NCI-H526 (cell line): Measurements from ENCODE around the gene HECTD4.
"Not testable (repeated sequence)": the region's sequence is repeated elsewhere in the genome, so short reads cannot be mapped to it uniquely, and the experiment has no call there.

ENCODE experiments used
- DNase-seq, 2 experiments: peaks; one replicate each; lab custom pipeline; 2025; lab: John Stamatoyannopoulos, UW

Gene HECTD4

DNA sequence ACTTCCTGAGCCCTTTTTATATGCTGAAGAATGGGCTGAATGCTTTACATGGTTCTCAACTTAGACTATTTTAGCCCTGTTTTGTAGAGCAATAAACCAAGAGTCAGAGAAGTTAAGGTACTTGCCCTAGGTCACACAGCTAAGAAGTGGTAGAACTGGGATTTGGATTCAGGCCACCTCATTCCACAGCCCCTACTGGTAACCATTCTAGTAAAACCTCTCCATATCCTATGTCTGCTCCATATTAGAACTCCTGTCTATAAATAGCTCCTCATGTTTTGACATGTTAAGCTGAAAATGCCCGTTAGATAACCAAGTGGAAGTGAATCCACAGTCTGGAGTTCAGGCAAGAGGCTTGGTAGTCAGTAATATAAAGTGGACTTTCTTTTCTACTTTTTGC lies 111.6 kb downstream of the HECTD4 start:
- DNase-seq = no peak

DNA sequence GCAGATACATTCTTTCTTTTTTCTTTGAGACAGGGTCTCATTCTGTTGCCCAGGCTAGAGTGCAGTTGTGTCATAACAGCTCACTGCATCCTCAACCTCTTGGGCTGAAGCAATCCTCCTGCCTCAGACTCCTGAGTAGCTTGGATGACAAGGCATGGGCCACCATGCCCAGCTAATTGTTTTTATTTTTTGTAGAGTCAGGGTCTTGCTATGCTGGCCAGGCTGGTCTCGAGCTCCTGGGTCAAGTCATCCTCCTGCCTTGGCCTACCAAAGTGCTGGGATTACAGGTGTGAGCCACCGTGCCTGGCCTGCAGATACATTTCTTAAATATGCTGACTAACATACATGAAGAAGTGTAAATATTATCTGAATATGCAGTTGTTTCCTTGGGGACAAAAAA lies 115.8 kb downstream of the HECTD4 start:
- DNase-seq = no peak

DNA sequence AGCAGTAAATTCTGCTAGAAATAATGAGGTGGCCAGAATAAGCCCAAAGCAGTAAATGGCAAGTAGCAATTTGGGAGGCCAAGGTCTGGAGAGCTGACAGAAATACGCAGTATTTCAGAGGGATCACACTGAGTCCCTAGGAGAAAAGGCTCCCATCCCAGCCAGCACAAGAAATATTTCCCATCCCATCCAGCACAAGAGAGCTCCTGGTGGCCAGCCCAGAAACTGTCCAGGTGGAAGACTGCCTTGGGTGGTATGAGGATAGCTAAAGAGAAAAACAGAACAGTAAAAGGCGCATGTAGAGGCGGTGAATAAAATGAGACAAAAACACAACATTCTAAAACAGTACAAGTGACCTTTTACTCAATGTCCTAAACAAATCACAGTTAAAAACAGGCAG lies 120.7 kb downstream of the HECTD4 start:
- no peak for DNase-seq

DNA sequence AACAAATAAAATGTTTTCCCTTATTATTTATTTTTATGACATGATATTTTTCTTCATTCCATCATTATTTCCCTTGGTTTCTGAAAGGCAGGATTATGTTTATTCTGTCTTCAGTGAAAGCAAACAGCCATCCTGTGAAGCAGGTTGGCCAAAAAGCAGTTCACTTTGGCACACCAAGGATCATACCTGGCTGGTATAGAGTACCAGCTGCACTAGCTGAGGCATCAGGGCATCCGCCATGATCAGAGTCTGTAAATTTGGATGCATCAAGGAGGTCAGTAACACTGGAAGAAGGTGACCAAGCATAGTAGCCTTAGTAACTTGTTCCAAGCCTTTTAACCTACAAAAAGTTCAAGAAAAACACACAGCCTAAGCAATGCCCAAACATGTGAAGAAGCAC lies 123.3 kb downstream of the HECTD4 start:
- no peak for DNase-seq

DNA sequence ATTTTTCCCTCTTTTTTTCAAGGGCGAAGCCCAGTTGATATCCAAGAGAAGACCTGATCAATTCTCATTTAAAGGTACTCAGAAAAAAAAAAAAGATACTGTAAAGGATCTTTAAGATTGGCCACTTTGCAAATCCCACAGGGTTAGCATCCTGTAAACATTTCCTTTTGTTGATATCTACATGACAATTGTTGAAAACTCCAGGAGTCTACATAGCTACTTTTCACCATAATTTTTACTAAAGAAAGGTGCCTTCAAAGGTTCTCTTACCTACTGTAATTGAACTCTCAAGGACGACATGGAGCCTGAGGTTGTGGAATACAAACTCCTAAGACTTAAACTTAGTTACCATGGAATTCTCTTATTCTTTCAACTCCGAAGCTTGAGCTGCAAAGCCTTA lies 125.5 kb downstream of the HECTD4 start:
- DNase-seq = no peak

DNA sequence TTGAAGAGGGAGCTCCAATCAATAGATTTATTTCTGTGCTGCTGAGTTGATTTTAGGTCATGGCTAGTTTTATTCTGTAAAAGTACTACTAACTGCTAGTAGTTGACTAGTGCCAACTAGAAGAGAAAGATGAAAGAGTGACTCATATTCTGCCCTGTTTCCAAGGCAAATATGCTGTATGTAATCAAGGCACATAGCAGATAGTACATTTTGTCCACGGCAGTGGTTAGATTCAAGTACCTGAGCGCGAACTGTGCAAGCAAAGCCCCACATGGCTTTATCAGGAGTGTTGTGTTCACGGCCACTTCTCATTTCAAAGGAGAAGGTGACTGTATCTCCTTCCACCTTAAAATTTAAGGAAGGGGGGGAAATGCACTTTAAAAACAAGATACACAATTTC lies 130.0 kb downstream of the HECTD4 start:
- no peak for DNase-seq

DNA sequence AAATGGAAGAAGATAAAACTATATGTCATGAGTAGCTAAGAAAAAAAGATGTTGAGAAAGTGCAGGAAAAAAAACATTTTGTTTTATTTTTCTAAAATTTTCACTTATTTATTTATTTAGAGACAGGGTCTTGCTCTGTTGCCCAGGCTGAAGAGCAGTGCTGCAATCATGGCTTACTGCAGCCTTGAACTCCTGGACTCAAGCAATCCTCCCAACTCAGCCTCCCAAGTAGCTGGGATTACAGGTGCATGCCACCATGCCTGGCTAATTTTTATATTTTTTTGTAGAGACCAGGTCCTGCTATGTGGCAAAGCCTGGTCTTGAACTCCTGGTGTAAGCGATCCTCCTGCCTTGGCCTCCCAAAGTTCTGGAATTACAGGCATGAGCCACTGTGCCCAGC lies 137.3 kb downstream of the HECTD4 start:
- not testable (repeated sequence) for DNase-seq

DNA sequence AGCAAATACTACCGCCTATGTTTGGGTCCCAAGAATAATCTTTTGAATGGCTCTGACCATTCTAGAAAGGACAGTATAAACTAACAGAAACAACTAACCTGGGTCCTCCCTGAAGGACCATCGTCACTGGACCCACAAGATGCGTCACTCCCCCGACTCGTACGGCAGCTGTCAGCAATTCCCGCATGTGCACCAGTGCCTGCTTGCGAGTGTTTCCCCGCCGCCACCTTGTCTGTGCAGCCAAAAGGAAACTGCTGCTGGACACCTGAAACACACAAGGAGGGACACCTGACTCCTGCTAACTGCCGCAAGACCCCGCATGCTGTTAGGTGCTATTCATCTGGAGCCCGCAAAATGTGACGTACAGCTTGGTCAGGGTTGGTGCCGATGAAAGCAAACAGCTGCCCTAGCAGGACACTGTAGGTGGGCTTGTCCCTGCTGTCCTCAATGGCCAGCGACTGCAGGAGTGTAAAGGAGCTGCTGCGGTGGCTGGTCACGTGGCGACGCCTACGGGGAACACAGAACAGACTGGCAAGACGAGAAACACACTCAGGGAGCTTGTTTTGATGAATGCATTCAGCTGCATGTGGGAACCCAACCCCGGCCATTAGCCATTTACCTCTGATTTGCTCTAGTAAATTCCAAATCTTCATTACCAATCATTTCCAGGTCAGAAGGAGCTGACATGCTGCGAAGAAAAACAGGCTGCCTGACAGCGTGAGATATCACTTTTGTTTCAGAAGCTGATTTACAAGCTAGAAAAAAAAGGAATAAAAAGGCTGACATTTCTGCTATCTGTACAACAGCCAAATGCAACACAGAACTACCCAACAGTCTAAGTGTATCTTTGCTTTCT lies 138.7 kb downstream of the HECTD4 start:
- DNase-seq = no peak

DNA sequence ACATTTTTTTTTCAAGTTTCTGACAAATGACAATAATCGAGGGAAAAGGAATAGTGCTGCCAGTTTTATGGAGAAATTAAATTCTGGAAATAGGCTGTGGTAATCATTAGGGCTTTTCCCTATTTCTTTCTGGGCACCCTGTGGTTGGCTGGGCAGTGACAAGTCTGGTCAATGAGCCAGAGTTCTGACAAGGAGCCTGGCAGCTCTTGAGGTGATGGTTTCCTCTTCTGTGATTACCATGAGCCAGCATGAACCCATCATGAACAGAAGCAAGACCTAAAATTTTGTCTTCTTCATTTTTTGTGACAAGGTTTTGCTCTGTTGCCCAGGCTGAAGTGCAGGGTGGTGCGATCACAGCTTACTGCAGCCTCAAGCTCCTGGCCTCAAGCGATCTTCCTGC lies 141.1 kb downstream of the HECTD4 start:
- DNase-seq = no peak

DNA sequence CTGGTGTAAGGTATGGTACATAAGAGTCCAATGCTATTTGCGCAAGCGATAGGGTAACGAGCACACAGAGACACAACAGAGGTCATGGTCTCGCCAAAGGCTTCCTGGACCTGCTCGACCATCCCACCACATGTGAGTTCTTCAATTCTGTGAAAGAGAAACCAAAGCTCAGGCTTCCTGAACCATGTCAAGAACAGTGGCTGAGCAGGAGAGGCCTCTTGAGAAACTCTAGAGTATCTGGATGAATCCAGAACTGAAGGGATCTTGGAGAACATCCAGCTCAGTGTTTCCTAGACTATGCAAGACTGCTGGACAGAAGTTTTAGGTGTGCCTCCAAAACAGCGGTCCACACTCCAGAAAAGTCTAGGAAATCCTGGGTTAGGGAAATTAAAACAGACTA lies 142.3 kb downstream of the HECTD4 start:
- DNase-seq = no peak

DNA sequence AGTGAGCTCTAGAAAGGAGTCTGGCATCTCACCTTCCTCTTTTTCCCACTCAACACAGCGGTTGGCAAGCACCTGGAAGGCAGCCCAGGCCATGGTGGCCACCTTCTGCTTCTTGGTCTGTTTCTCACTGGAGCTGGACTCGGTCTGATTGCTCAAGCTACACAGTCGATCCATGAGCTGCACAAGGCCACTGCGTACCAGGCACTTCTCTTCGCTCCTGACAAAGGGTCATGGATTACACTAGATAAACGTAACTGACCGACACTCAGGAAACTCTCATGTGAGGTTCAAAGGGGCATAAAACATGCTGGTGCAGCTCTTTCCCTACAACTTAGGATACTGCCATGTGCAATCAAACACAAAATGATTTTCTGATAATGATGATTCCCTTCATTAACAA lies 143.2 kb downstream of the HECTD4 start:
- no peak for DNase-seq

DNA sequence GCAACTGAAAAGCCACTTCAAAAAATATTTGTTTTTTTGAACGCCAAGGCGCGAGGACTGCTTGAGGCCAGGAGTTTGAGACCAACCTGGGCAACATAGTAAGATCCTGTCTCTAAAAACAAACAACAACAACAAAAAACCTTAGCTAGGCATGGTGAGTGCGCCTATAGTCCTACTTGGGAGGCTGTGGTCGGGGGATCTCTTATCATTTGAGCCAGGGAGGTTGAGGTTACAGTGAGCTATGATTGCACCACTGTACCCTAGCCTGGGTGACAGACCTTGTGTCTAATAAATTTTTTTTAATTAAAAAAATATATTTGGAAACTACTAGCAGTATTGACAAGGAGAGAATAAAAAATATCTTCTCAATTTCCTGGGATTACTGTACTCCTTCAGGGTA lies 143.8 kb downstream of the HECTD4 start:
- no peak for DNase-seq

DNA sequence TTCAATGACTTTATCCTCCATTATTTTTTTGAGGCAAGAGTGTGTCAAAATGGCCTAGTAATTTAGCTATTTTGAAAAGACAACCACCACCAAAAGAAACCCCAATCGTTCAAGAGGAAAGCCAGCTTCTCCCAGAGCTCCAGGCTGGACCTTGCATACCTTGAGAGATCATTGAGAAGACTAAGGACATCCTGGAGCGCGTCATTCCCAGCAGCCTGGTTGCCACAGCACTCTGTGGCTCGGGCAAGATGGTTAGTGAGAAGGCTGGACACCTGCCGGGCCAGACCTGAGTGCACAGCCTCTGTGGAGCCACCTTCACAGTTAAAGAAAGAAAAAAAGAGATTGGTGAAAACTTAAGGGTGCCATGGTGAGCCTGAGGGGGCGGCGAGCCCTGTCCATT lies 145.4 kb downstream of the HECTD4 start:
- no peak for DNase-seq

DNA sequence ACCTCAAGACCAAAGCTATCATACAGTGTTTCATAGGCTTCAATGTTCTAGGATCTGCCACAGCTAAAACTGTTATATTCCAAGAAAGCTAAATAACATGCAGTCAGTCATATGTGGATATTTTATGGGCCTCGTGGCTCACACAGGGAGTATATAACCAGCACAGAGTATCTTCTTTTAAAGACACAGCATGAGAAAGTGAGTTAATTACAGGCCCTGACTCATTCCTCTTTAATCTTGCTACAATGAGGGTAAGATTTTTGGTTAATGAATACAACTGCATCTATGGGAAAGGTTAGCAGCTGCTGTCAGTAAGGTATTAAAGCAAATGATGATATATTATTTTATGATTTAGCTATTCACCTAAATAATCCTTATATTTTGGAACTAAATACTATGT lies 145.8 kb downstream of the HECTD4 start:
- DNase-seq = no peak

DNA sequence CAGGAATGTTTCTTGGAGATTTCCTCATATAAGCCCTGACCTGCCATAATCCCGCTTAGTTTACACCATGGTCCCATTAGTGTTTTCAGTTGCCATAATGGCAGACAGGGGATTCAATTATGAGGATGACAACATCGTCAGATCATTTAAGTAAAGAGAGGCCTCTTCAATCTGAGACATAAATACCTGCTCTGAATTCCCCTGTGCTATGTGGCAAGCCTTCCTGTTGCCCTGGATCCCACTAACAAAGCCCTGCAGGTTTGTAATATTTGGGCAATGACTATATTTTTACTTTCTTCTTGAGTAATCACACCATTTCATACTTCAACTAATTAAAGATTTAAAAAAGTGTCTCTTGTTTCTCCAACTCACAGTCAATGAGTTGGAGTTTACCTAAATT lies 147.9 kb downstream of the HECTD4 start:
- DNase-seq = no peak

DNA sequence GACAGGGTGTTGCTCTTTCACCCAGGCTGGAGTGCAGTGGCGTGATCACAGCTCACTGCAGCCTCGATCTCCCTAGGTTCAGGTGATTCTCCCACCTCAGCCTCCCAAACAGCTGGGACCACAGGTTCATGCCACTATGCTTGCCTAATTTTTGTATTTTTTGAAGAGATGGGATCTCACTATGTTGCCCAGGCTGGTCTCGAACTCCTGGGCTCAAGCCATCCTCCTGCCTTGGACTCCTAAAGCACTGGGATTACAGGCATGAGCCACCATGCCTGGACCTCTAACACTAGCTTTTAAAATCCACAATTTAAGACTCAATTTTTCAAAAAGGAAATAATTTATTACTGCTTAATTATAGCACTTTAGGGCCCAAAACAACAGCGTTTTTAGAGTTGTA lies 149.0 kb downstream of the HECTD4 start:
- no peak for DNase-seq

DNA sequence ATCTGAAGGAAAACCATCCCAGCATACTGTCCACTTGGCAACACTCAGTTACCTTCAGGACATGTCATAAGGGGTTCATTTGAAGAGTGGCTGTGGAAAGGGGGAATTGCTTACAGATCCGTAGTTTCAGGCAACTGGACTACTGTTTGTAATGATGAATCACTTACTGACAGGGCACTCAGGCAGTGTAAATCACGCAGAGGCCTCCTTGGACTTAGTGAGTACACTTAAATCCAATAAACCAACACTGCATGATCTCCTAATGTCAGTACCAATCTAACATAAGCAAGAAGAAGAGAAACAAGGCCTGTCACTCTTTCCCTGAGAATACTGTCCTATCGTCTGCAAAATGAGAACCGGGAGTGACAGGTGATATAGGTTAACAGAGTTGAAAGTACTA lies 152.1 kb downstream of the HECTD4 start:
- no peak for DNase-seq

DNA sequence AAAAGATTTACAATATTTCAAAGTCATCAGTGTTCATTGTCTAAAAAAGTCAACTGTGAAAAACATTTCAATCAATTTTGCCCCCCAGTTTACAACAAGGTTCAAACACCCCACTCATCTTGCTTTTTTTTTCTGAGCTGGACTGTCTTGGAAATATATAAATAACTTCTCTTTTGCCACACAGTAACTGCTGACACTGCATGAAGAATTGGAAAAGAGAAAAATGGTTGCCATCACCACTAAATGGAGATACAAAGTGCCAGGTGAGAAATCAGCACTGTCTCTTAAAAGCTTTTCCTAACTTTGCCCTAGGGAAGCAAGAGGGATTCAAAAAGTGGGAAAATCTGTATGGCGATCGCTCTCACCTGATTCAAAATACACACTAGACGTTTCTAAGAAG lies 155.5 kb downstream of the HECTD4 start:
- DNase-seq = no peak

DNA sequence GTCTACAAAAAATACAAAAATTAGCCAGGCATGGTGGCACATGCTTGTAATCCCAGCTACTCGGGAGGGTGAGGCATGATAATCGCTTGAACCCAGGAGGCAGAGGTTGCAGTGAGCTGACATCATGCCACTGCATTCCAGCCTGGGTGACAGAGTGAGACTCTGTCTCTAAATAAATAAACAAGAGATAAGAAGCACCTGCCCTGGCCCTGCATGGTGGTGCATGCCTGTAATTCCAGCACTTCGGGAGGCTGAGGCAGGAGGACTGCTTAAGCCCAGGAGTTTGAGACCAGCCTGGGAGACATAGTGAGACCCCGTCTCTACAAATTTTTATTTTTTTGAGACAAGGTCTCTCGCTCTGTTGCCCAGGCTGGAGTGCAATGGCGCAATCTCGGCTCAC lies 161.6 kb downstream of the HECTD4 start:
- not testable (repeated sequence) for DNase-seq

DNA sequence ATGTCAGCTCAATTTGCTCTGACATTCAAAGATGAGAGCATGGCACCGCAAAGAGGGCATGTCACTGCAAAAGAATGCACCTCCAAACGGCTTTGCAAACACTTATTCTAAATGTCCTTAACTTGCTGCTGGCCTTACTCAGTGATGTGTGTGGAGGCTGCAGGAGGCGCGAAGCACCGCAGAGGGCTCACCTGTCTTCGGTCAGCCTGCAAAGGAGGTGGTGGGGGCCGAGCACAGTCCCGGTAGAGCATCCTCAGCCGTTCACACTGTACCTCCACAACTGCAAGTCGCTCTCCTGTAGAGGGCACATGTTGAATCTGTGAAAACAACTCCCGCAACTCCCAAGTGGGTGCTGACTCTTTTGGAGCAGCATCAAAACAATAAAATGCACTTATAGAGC lies 163.0 kb downstream of the HECTD4 start:
- DNase-seq = no peak

DNA sequence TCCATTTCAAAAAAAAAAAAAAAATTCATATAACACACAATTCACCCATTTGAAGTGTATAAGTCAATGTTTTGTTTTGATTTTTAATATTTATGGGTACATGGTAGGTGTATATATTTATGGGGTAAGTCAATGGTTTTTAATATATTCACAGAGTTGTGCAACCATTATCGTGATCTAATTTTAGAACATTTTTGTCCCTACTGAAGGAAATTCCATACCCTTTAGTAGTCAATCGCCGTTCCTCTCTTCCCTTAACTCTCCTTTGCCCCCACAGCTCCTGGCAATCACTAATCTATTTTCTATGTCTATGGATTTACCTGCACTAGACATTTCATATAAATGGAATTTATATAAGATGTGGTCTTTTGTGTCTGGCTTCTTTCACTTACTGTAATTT lies 164.1 kb downstream of the HECTD4 start:
- DNase-seq = no peak

DNA sequence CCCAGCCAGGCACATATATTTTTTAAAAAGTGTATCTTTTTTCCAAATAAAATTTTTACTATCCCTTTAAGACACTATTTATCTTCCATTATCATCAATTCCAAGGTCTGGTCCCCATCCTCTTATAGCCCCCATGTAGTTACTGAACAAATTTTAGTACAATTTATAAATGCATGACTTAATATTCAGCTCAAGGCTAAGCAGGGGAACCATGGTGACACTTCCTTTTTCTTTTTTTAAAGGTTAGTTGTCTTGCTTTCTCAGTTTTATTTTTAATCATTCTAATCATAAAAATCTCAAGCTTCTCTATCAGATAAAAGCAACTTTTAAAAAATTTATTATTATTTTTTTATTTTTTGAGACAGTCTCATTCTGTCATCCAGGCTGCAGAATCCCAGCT lies 164.6 kb downstream of the HECTD4 start:
- no peak for DNase-seq

DNA sequence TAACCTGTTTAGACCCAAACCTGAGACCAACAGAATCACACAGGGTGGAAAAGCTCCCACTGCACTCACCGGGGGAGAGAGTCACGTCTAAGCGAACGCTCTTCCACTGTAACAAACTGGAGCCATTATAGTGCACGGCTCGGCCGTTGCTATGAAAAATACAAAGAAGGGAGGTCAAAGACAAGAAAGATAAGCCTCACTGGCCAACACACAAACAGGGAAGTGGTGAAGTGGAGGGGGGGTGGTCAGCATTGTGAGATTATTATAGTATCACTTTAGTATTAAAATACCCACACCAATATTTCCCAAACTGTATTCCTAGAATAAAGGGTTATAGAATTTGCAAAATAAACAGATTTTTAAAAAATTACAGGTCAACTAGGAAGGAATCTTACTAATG lies 166.0 kb downstream of the HECTD4 start:
- DNase-seq = no peak

DNA sequence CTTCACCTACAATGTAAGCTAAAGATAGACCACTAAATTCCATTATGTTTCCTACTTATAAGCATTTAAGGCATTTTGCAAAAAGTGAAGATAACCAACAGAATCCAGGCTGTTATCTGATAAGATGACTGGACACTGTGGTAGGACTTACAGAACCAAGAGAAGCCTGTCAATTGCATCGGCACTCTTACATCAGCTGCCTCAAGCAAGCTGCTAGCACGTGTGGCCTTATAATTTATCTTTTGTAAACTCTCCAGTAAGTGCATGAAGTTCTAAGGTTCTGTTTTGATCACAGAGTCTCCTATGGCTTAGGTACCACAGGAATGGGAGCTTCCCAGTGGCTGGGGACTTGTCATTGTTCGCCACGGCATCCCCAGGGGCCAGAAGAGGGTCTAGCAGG lies 168.2 kb downstream of the HECTD4 start:
- no peak for DNase-seq
